Amygdala (tissue), 56 donors: ENCODE results near the gene POLR1G.
"Not testable (repeated sequence)": the region's sequence is repeated elsewhere in the genome, so short reads cannot be mapped to it uniquely, and the experiment has no call there.

ENCODE experiments used
- DNase-seq, 56 donors: peaks; one replicate each; lab custom pipeline; 2025; lab: John Stamatoyannopoulos, UW

The POLR1G gene

GRCh38 chr19:45418802-45419201 is 12.4 kb downstream of the POLR1G start:
- no peak for DNase-seq

DNA sequence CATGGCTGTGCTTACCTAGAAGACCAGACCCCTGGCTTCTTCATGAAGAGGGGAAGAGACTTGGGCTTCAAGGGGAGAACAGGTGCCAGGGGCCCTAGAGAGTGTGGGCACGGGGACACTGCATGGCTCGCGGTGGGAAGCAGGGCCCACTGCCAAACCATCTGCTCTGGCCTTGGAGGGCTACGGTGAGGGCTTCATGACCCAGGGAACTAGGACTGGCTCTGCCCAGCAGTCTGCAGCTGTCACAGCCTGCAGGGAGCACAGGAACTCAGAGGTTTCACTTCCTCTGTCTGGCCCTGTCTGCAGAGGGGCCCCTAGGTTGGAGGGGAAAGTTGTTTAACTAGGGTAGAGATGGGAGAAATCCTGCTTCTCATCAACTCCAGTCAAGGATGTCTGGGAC is 13.0 kb downstream of the POLR1G start:
- peak in 32 of 56 donors; percentile 10 to 67 (median 27) for DNase-seq

DNA sequence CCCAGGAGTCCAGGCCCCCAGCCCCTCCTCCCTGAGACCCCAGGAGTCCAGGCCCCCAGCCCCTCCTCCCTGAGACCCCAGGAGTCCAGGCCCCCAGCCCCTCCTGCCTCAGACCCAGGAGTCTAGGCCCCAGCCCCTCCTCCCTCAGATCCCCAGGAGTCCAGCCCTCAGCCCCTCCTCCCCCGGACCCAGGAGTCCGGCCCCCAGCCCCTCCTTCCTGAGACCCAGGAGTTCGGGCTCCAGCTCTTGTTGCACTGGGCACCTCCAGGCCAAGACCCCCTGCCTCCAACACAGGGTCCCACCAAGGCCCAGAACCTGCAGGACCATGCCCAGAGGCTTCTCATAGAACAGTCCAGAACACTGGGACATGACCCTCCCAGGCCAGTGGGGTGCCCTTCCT is 13.5 kb downstream of the POLR1G start:
- no peak for DNase-seq

- DNase-seq: no peak
Observed at GRCh38 chr19:45420356-45420755, 13.9 kb downstream of the POLR1G start.

- DNase-seq: no peak
Observed at GRCh38 chr19:45420871-45421270, 14.4 kb downstream of the POLR1G start.

DNA sequence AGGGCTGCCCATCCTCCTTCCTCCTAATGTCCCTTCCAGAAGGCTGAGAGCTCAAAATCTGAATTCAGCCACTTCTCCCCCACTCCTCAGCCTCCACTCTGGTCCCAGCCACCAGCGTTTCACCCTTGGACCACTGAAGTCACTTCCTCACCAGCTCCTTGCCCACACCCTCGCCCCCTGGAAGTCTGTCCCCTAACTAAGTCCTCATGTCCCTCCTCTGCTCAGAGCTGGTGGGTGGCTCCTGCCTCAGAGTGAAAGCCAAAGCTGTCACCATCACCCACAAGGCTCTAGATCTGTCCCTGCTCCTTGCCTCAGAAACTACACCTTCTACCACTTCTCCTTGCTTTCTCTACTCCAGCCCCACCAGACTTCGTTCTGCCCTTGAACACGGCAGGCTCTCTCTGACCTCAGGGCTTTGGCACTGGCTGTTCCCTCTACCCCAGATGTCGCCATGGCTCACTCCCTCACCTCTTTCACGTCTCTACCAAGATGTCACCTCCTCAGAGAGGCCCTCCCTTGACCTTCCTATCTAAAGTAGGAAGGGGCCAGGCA is 15.6 kb downstream of the POLR1G start:
- DNase-seq: no peak

GRCh38 chr19:45423033-45423588 is 16.7 kb downstream of the POLR1G start:
- no peak for DNase-seq

GRCh38 chr19:45423589-45424190 is 17.2 kb downstream of the POLR1G start, which contains the start of gene ERCC1:
Gene ERCC1, minus strand, starts transcription at chr19:45423917. Its CDS starts 543 bp downstream, at chr19:45423374.
- DNase-seq: peak; percentile 33 to 95 (median 87)

GRCh38 chr19:45424191-45425058 is 18.0 kb downstream of the POLR1G start:
- DNase-seq: peak in 13 of 56 donors; percentile 13 to 64 (median 48)

DNA sequence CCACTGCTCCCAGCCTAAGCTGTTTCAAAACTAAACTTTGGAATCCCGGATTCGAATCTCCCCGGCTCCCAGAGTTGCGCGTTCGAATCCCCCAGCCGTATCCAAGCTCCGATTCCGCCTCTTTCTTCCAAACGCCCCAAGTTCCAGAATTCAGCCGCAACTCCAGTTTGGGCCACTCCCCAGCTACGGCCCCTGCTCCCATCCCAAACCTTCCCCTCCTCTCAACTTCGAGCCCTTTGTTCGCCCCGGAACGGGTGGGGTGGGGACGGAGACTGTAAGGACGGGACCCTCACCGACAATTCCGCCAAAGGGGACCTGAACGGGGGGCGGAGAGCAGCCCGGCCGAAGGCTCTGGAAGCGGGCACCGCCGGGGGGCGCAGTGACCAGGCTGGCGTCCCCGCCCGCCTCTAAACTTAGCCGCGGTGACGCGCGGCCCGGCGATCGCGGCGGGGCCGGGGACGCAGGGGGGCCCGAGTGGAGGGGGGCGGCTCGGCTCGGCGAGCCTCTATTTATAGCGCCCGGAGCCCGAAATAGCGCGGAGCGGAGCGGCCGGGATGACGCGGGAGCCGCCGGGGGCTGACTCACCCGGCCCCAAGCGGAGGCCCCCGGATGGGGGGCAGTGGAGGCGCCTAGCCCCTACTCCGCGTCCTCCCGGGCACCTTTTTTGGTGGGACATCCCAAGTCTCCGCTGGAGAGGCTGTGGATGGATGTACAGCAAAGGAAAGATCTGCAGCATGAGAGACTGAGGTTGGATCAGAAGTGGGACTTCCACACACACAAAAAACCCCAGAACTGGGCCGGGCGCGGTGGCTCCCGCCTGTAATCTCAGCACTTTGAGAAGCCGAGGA is 22.2 kb downstream of the POLR1G start:
- peak in 5 of 56 donors; percentile 14 to 34 (median 27) for DNase-seq

DNA sequence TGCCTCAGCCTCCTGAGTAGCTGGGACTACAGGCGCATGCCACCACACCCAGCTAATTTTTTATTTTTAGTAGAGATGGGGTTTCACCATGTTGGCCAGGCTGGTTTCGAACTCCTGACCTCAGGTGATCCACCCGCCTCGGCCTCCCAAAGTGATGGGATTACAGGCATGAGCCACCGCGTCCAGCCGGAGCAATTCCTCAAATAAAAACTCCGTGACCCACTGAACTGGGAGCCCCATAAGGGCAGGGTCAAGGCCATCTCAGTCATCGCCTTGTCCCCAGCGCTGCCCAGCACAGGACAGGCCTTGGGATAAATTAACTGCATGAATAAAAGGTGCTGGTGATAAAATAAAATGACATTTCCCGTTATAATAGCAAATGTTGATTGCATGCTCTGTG is 23.5 kb downstream of the POLR1G start:
- DNase-seq: not testable (repeated sequence)

DNA sequence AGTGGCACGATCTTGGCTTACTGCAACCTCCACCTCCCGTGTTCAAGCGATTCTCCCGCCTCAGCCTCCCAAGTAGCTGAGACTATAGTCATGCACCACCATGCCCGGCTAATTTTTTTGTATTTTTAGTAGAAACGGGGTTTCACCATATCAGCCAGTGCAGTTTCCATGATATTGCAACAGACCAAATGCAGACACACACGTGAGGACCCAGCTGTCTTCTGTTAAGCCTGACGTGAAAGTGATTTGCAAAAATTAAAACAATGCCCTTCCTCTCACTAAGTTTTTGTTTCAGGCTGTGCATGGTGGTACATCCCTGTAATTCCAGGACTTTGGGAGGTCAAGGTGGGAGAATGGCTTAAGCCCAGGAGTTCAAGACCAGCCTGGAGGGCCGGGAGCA is 24.6 kb downstream of the POLR1G start:
- not testable (repeated sequence) for DNase-seq

DNA sequence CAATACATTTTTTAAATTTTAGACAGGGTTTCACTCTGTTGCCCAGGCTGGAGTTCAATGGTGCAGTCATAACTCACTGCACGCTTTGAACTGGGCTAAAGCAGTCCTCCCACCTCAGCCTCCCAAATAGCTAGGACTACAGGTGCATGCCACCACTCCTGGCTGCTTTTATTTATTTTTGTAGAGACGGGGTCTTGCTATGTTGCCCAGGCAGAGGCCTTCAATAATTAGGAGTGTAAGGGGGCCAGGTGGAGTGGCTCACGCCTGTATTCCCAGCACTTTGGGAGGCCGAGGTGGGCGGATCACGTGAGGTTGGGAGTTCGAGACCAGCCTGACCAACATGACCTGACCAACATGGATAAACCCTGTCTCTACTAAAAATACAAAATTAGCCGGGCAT is 26.1 kb downstream of the POLR1G start:
- DNase-seq: not testable (repeated sequence)

- no peak for DNase-seq
Observed at GRCh38 chr19:45437328-45437727, 30.9 kb downstream of the POLR1G start.

- DNase-seq: no peak
Observed at GRCh38 chr19:45439190-45439568, 32.7 kb downstream of the POLR1G start.

DNA sequence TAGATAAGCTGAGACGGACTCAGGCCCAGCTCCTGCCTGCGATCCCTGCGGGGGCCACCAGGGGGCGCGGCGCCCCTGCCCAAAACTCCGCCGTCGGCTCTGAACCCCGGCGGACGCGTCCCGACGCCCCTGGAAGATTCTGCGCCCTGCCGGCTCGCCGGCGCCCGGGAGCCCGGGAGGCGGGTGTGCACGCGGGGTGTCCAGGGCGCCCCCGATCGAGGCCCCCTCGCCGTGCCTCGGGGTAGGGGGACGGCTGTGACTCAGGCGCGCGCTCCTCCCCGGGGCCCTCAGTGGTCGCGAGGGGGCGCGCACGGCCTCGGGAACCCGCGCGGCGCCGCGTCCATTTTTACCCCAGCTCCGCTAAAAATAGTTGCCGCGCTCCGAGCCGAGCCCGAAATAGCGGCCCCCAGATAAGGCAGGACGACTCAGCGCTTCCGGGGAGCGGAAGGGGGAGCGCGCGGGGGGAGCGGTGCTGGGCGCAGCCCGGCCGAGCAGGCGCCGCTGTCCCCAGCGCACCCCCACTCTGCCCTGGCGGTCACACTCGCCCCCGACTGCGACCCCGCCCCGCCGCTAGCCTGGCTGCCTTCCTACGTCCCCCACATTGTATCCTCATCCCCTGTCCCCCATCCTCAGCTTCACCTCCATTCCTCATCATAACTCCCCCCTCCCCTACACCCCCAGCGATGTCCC is 33.3 kb downstream of the POLR1G start:
- peak in 54 of 56 donors; percentile 12 to 92 (median 72) for DNase-seq

GRCh38 chr19:45440259-45440638 is 33.8 kb downstream of the POLR1G start:
- peak in 1 of 56 donors; percentile 37 for DNase-seq

DNA sequence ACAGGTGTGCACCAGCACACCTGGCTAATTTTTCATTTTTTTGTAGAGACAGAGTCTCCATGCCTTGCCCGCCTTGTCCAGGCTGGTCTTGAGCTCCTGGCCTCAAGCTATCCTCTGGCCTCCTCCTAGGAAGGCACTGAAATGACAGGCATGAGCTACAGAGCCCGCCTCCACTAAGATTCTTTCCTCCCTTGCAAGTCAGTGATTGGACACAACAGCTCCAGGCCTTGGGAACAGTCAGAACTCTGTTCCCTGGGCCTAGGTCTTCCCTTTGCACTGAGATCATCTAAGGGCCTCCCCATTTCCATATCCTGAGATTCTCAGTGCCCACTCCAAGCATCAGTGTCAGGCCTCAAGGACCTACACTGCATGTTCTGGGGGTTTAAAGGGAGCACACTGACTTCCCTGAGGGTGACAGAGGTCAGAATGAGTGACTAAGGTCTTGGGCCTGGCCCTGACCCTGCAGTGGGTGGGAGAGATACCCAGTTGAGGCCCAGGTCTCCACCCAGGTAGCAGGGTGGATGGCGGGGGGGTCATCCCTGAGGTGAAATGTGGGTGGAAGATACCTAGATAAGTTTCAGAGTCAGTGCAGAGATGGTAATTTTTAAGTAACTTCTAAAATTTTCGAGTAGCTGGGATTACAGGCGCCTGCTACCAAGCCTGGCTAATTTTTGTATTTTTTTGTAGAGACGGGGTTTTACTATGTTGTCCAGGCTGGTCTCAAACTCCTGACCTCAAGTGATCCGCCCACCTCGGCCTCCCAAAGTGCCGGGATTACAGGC is 34.6 kb downstream of the POLR1G start:
- no peak for DNase-seq

DNA sequence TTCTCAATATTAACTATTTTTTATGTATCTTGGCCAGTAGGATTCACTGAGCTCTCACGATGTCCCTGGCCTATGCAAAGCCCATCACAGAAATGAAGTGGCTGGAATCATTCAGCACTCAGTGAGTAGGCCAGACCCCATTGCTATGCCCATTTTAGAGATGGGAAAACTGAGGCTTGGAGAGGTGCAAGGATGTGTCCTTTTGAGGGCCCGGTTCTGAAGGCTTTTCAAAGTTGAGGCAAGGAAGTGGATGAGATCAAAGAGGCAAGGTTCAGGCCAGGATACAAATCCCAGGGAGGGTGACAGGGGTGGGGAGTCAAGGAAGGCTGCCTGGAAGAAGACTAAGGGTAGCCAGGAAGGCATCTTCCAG is 35.9 kb downstream of the POLR1G start:
- no peak for DNase-seq
